Measurements from ENCODE around the gene DPF3.

Gene DPF3

GRCh38 chr14:72758993-72759392 is 134.9 kb downstream of the DPF3 start:
- Histone ChIP-seq H3K27ac (replicated peaks; ENCODE audit: low read length) (no peak overlapping the region), H3K14ac (ENCODE audit: low read length) (no peak overlapping the region), H4K8ac (ENCODE audit: low read depth, low read length) (no peak overlapping the region), H2BK12ac (ENCODE audit: low read length) (no peak overlapping the region), H3K27me3 (ENCODE audit: control insufficient read depth in 3 of 3, insufficient read depth in 3 of 3, low read depth in 1 of 3, low read length in 3 of 3) (no peaks in the 10 kb centered on the region), H2AFZ (ENCODE audit: low read length) (no peak overlapping the region), H3K23ac (ENCODE audit: low read depth, low read length, poor library complexity) (no peak overlapping the region), H2AK5ac (ENCODE audit: low read depth, low read length) (no peak overlapping the region), H3K4me3 (ENCODE audit: low read length in 2 of 2) (no peak overlapping the region), H3K18ac (ENCODE audit: low read length) (no peak overlapping the region), H3K9ac (ENCODE audit: low read depth, low read length, poor library complexity) (no peak overlapping the region), H3K36me3 (replicated peaks in 1 of 2; ENCODE audit: control insufficient read depth in 2 of 2, insufficient read depth in 2 of 2, low read length in 2 of 2) (no peaks in the 10 kb centered on the region), H2BK5ac (ENCODE audit: low read length) (no peak overlapping the region), H3K79me1 (ENCODE audit: low read depth, low read length) (no peaks in the 10 kb centered on the region), H2BK15ac (ENCODE audit: low read length) (no peak overlapping the region), H4K91ac (ENCODE audit: low read depth, low read length, poor library complexity) (no peak overlapping the region), H3K4me1 (ENCODE audit: control insufficient read depth in 2 of 2, insufficient read depth in 1 of 2, low read depth in 1 of 2, low read length in 2 of 2) (no peaks in the 10 kb centered on the region), H2BK120ac (ENCODE audit: low read depth, low read length) (no peak overlapping the region), H3K9me3 (replicated peaks in 1 of 2; ENCODE audit: control insufficient read depth in 2 of 2, insufficient read depth in 1 of 2, low read depth in 1 of 2, low read length in 2 of 2) (peaks cover 3 to 10% of the 10 kb centered on the region in 2 donors), H3K4ac (ENCODE audit: low read length) (no peak overlapping the region), H3K4me2 (ENCODE audit: insufficient read depth, low read length, poor library complexity, severe bottlenecking) (no peak overlapping the region)
- DNase-seq (ENCODE audit: low spot score): no peak

GRCh38 chr14:72758420-72758819 is 135.5 kb downstream of the DPF3 start:
- H3K9ac ChIP-seq (ENCODE audit: low read depth, low read length, poor library complexity): no peak overlapping the region
- H3K4ac ChIP-seq (ENCODE audit: low read length): no peak overlapping the region
- H3K4me1 ChIP-seq (ENCODE audit: control insufficient read depth in 2 of 2, insufficient read depth in 1 of 2, low read depth in 1 of 2, low read length in 2 of 2): no peaks in the 10 kb centered on the region
- no peak overlapping the region for H3K27ac ChIP-seq (replicated peaks; ENCODE audit: low read length)
- H4K8ac ChIP-seq (ENCODE audit: low read depth, low read length): no peak overlapping the region
- H3K4me2 ChIP-seq (ENCODE audit: insufficient read depth, low read length, poor library complexity, severe bottlenecking): no peak overlapping the region
- no peaks in the 10 kb centered on the region for H3K36me3 ChIP-seq (replicated peaks in 1 of 2; ENCODE audit: control insufficient read depth in 2 of 2, insufficient read depth in 2 of 2, low read length in 2 of 2)
- no peaks in the 10 kb centered on the region for H3K79me1 ChIP-seq (ENCODE audit: low read depth, low read length)
- H3K23ac ChIP-seq (ENCODE audit: low read depth, low read length, poor library complexity): no peak overlapping the region
- no peak overlapping the region for H2BK5ac ChIP-seq (ENCODE audit: low read length)
- H2BK15ac ChIP-seq (ENCODE audit: low read length): no peak overlapping the region
- H2AFZ ChIP-seq (ENCODE audit: low read length): no peak overlapping the region
- no peak overlapping the region for H3K18ac ChIP-seq (ENCODE audit: low read length)
- H2AK5ac ChIP-seq (ENCODE audit: low read depth, low read length): no peak overlapping the region
- no peak for DNase-seq (ENCODE audit: low spot score)
- H3K14ac ChIP-seq (ENCODE audit: low read length): no peak overlapping the region
- H2BK12ac ChIP-seq (ENCODE audit: low read length): no peak overlapping the region
- no peak overlapping the region for H4K91ac ChIP-seq (ENCODE audit: low read depth, low read length, poor library complexity)
- no peak overlapping the region for H3K4me3 ChIP-seq (ENCODE audit: low read length in 2 of 2)
- H3K27me3 ChIP-seq (ENCODE audit: control insufficient read depth in 3 of 3, insufficient read depth in 3 of 3, low read depth in 1 of 3, low read length in 3 of 3): no peaks in the 10 kb centered on the region
- WGBS, 2 donors (ENCODE audit: extremely low coverage in 2 of 2, insufficient read length in 2 of 2, insufficient replicate concordance in 1 of 2): no CpG with 5 or more reads among the region's 5 CpGs
- no peak overlapping the region for H2BK120ac ChIP-seq (ENCODE audit: low read depth, low read length)
- peaks cover 3 to 10% of the 10 kb centered on the region in 2 donors for H3K9me3 ChIP-seq (replicated peaks in 1 of 2; ENCODE audit: control insufficient read depth in 2 of 2, insufficient read depth in 1 of 2, low read depth in 1 of 2, low read length in 2 of 2)

- no peak overlapping the region for H2BK5ac ChIP-seq (ENCODE audit: low read length)
- H3K27me3 ChIP-seq (ENCODE audit: control insufficient read depth in 3 of 3, insufficient read depth in 3 of 3, low read depth in 1 of 3, low read length in 3 of 3): no peaks in the 10 kb centered on the region
- H3K4me1 ChIP-seq (ENCODE audit: control insufficient read depth in 2 of 2, insufficient read depth in 1 of 2, low read depth in 1 of 2, low read length in 2 of 2): no peaks in the 10 kb centered on the region
- no CpG with 5 or more reads among the region's 1 CpG for WGBS, 2 donors (ENCODE audit: extremely low coverage in 2 of 2, insufficient read length in 2 of 2, insufficient replicate concordance in 1 of 2)
- no peak overlapping the region for H2BK12ac ChIP-seq (ENCODE audit: low read length)
- H2AK5ac ChIP-seq (ENCODE audit: low read depth, low read length): no peak overlapping the region
- no peak overlapping the region for H3K14ac ChIP-seq (ENCODE audit: low read length)
- H3K4me2 ChIP-seq (ENCODE audit: insufficient read depth, low read length, poor library complexity, severe bottlenecking): no peak overlapping the region
- no peak overlapping the region for H3K18ac ChIP-seq (ENCODE audit: low read length)
- H3K79me1 ChIP-seq (ENCODE audit: low read depth, low read length): no peaks in the 10 kb centered on the region
- no peak overlapping the region for H4K8ac ChIP-seq (ENCODE audit: low read depth, low read length)
- no peak overlapping the region for H4K91ac ChIP-seq (ENCODE audit: low read depth, low read length, poor library complexity)
- H3K27ac ChIP-seq (replicated peaks; ENCODE audit: low read length): no peak overlapping the region
- no peak overlapping the region for H3K9ac ChIP-seq (ENCODE audit: low read depth, low read length, poor library complexity)
- H3K36me3 ChIP-seq (replicated peaks in 1 of 2; ENCODE audit: control insufficient read depth in 2 of 2, insufficient read depth in 2 of 2, low read length in 2 of 2): no peaks in the 10 kb centered on the region
- H3K4me3 ChIP-seq (ENCODE audit: low read length in 2 of 2): no peak overlapping the region
- no peak for DNase-seq (ENCODE audit: low spot score)
- H2AFZ ChIP-seq (ENCODE audit: low read length): no peak overlapping the region
- H3K23ac ChIP-seq (ENCODE audit: low read depth, low read length, poor library complexity): no peak overlapping the region
- H3K4ac ChIP-seq (ENCODE audit: low read length): no peak overlapping the region
- H2BK15ac ChIP-seq (ENCODE audit: low read length): no peak overlapping the region
- peaks cover 3 to 10% of the 10 kb centered on the region in 2 donors for H3K9me3 ChIP-seq (replicated peaks in 1 of 2; ENCODE audit: control insufficient read depth in 2 of 2, insufficient read depth in 1 of 2, low read depth in 1 of 2, low read length in 2 of 2)
- no peak overlapping the region for H2BK120ac ChIP-seq (ENCODE audit: low read depth, low read length)
These were observed 136.9 kb downstream of the DPF3 start for GRCh38 chr14:72756967-72757366.

- H3K4ac ChIP-seq (ENCODE audit: low read length): no peak overlapping the region
- H3K9me3 ChIP-seq (replicated peaks in 1 of 2; ENCODE audit: control insufficient read depth in 2 of 2, insufficient read depth in 1 of 2, low read depth in 1 of 2, low read length in 2 of 2): peaks cover 3 to 10% of the 10 kb centered on the region in 2 donors
- no peak overlapping the region for H2BK12ac ChIP-seq (ENCODE audit: low read length)
- no CpG with 5 or more reads among the region's 3 CpGs for WGBS, 2 donors (ENCODE audit: extremely low coverage in 2 of 2, insufficient read length in 2 of 2, insufficient replicate concordance in 1 of 2)
- no peak overlapping the region for H2BK15ac ChIP-seq (ENCODE audit: low read length)
- H3K4me2 ChIP-seq (ENCODE audit: insufficient read depth, low read length, poor library complexity, severe bottlenecking): no peak overlapping the region
- no peak overlapping the region for H2BK5ac ChIP-seq (ENCODE audit: low read length)
- H3K23ac ChIP-seq (ENCODE audit: low read depth, low read length, poor library complexity): no peak overlapping the region
- H3K79me1 ChIP-seq (ENCODE audit: low read depth, low read length): no peaks in the 10 kb centered on the region
- no peaks in the 10 kb centered on the region for H3K4me1 ChIP-seq (ENCODE audit: control insufficient read depth in 2 of 2, insufficient read depth in 1 of 2, low read depth in 1 of 2, low read length in 2 of 2)
- H2AFZ ChIP-seq (ENCODE audit: low read length): no peak overlapping the region
- H3K4me3 ChIP-seq (ENCODE audit: low read length in 2 of 2): no peak overlapping the region
- H2BK120ac ChIP-seq (ENCODE audit: low read depth, low read length): no peak overlapping the region
- no peak overlapping the region for H2AK5ac ChIP-seq (ENCODE audit: low read depth, low read length)
- H3K9ac ChIP-seq (ENCODE audit: low read depth, low read length, poor library complexity): no peak overlapping the region
- H3K27me3 ChIP-seq (ENCODE audit: control insufficient read depth in 3 of 3, insufficient read depth in 3 of 3, low read depth in 1 of 3, low read length in 3 of 3): no peaks in the 10 kb centered on the region
- no peak for DNase-seq (ENCODE audit: low spot score)
- H4K8ac ChIP-seq (ENCODE audit: low read depth, low read length): no peak overlapping the region
- H3K18ac ChIP-seq (ENCODE audit: low read length): no peak overlapping the region
- H3K14ac ChIP-seq (ENCODE audit: low read length): no peak overlapping the region
- no peak overlapping the region for H3K27ac ChIP-seq (replicated peaks; ENCODE audit: low read length)
- H4K91ac ChIP-seq (ENCODE audit: low read depth, low read length, poor library complexity): no peak overlapping the region
- no peaks in the 10 kb centered on the region for H3K36me3 ChIP-seq (replicated peaks in 1 of 2; ENCODE audit: control insufficient read depth in 2 of 2, insufficient read depth in 2 of 2, low read length in 2 of 2)
These were observed 138.1 kb downstream of the DPF3 start for GRCh38 chr14:72755766-72756165.

Measured in neuronal stem cell (in vitro differentiated cells).